ENCODE data around the gene FIS1.

GRCh38 chr7:101218236-101219125, 26.4 kb downstream of the FIS1 start:
- TF ChIP-seq PATZ1 (CRISPR knock-in tag; IDR thresholded peaks at IDR 0.05; ENCODE audit: borderline replicate concordance) (no peak), ZNF8 (CRISPR knock-in tag; IDR thresholded peaks at IDR 0.05) (no peak), RARB (CRISPR knock-in tag; IDR thresholded peaks at IDR 0.05) (no peak), ZFP30 (CRISPR knock-in tag; IDR thresholded peaks at IDR 0.05) (no peak), PPARA (CRISPR knock-in tag; IDR thresholded peaks at IDR 0.05; ENCODE audit: borderline replicate concordance) (no peak), TSHZ2 (CRISPR knock-in tag; IDR thresholded peaks at IDR 0.05) (no peak), ESRRG (CRISPR knock-in tag; IDR thresholded peaks at IDR 0.05) (no peak), ZNF565 (CRISPR knock-in tag; conservative IDR thresholded peaks at IDR 0.05; ENCODE audit: low read depth) (no peak), SNAI2 (CRISPR knock-in tag; IDR thresholded peaks at IDR 0.05) (no peak)
